NCI-H345 treated with DMSO at 0.1 percent for 48 hours (cell line): ENCODE results near the gene REPS2.
"Not testable (repeated sequence)": the region's sequence is repeated elsewhere in the genome, so short reads cannot be mapped to it uniquely, and the experiment has no call there.

Experiments
- DNase-seq: peaks from one replicate; lab custom pipeline; 2025; ENCODE audit not compliant: unreplicated experiment; lab: John Stamatoyannopoulos, UW

REPS2 gene

DNA sequence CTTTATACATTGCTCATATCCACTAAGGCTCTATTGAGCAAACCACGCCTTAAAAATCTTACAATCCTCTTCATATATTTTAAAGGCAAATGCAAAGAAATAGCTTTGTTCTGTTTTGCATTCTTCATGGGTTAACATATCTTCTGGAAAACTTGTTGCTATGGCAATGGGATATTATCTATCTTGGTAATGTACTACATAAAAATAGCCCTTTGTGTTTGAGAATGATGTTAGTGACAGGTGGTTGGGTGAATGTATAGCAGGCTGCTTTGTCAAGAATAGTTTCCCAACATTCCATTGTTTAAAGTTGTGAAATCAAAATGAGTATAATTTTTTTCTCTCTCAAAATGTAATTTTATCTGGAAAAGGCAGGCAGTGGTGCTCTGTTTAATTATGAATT is 16.8 kb downstream of the REPS2 start:
- DNase-seq: no peak

DNA sequence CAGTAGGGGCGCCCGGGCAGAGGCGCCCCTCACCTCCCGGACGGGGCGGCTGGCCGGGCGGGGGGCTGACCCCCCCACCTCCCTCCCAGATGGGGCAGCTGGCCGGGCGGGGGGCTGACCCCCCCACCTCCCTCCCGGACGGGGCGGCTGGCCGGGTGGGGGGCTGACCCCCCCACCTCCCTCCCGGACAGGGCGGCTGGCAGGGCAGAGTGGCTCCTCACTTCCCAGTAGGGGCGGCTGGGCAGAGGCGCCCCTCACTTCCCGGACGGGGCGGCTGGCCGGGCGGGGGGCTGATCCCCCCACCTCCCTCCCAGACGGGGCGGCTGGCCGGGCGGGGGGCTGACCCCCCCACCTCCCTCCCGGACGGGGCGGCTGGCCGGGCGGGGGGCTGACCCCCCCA is 18.5 kb downstream of the REPS2 start:
- not testable (repeated sequence) for DNase-seq

DNA sequence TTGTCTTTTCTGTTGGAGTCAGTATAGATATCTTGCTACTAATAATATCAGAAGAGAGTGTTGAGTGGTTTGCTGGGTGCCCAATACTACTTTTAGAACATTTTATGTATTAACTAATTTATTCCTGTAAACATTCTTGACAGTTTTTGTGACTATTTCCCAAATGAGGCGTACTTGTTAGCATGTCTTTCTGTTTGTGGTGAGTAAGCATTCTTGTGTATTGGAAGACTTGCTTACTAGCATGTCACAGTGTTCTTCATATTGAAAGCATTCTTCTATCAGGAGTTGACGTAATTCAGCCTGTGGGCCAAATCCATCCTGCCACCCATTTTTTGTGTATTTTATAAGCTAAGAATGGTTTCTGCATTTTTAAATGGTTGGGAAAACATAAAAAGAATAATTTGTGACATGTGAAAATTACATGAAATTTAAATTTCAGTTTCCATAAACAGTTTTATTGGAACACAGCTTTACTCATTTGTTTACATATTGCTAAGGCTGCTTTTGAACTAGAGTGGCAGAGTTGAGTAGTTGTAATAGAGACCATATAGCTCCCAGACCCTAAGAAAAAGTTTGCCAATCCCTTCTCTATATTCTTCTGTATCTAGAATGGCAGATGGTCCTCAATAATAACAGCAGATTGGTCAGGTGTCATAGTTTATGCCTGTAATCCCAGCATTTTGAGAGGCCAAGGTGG is 20.4 kb downstream of the REPS2 start:
- DNase-seq: no peak

DNA sequence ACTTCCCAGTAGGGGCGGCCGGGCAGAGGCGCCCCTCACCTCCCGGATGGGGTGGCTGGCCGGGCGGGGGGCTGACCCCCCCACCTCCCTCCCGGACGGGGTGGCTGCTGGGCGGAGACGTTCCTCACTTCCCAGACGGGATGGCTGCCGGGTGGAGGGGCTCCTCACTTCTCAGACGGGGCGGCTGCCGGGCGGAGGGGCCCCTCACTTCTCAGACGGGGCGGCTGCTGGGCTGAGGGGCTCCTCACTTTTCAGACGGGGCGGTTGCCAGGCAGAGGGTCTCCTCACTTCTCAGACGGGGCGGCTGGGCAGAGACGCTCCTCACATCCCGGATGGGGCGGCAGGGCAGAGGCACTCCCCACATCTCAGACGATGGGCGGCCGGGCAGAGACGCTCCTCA is 22.3 kb downstream of the REPS2 start:
- DNase-seq: not testable (repeated sequence)

DNA sequence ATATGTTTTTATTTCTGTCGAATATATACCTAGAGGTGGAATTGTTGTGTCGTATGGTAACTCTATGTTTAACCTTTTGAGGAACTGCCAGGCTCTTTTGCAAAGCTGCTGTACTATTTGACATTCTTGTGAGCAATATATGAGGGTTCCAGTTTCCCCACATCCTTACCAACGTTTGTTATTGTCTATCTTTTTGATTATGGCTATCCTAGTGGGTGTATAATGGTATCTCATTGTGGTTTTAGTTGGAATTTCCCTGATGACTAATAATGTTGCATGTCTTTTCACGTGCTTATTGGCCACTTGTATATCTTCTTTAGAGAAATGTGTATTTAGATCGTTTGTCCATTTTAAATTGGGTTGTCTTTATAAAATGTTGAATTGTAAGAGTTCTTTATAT is 24.5 kb downstream of the REPS2 start:
- DNase-seq: no peak

DNA sequence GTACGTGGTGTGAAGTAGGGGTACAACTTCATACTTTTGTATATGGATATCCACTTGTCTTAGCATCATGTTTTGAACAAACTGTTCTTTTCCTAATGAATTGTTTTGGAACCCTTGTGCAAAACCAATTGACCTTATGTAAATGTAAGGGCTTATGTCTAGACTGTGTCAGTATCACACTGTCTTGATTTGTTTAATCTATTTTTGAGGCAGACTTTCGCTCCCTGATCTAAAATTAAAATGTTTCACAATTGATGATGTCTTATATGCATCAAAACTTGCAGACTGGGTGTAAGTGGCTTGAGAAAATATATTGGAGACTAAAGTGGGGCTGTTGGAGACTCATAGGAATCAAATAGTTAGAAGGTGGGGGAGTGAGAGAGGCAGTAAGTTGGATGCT is 25.2 kb downstream of the REPS2 start:
- DNase-seq: no peak

DNA sequence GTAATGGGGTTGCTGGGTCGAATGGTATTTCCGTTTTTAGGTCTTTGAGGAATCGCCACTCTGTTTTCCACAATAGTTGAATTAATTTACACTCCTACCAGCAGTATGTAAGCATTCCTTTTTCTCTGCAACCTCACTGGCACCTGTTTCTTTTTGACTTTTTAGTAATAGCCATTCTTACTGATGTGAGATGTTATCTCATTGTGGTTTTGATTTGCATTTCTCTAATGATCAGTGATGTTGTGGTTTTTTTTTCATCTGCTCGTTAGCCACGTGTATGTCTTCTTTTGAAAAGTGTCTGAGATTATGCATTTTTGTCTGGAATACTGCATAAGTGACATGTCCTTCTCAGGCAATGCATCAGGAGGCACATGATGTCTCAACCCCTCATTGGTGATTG is 28.8 kb downstream of the REPS2 start:
- no peak for DNase-seq

DNA sequence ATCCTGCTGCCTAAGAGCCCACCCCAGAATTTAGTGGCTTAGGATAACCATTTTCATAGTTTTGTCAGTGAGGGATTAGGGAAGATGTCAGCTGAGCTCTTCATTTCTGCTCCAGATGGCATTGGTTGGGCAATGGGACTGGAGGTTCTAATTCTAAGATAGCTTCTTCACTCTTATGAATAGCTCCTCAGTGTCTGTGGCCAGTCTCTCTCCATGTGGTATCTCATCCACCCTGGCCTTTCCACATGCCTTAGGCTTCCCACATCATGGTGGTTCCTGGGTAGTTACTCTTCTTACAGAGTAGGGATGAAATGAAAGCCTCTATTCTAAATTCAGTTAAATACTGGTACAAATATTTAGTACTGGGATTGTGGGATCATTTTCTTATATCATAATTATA is 31.3 kb downstream of the REPS2 start:
- no peak for DNase-seq

DNA sequence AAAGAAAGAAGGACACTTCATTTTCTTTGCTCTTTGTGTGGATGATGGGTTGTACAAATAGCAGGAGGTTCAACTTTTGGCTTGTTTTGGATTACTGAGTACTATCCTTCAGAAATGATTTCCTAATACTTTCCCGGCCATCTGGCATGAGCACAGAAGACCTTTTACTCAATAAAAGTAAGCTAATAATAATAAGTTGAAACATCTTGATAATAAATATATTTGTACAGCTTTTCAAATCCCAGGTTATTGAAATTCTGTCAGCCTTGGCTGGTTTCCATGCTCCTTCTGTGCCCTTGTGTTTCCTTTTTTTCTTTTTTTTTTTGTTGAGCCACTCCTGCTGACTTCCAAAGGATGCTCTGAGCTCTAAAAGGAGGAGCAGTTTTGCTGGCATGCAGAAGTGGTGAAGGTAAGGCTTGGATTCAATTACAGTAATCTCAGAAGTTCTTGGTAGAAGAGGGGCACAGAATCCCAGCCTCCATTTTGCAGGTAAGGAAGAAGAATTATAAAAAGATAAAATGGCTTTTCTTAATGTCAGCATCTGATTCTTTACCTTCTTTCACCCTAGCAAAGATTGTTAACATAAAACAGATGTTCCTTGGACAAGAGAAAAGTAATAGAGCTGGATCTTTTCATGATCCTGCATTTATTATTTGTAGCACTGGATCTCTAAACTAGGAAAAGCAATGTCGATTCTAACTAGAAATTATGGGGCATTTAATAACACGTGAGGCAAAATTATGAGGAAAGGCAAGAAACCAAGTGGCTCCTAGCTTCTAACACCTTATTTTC is 31.9 kb downstream of the REPS2 start:
- DNase-seq: no peak

DNA sequence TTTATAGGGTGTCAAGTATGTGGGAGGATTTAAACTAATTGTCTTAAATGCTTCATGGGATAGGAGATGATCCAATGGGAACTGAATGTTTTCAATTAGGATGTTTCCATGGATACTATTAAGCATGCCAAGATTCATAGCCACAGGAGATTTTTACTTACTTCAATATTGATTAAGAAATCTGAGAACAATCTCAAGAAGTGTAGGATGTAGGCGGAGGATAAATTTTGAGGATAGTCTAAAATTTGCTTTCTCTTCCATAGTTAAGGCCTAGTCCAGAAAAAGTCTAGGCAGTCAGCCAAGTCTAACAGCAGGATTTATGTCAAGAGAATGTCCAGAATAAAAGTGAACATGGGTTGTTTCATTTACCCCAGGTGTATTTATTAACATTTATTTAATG is 32.8 kb downstream of the REPS2 start:
- no peak for DNase-seq

DNA sequence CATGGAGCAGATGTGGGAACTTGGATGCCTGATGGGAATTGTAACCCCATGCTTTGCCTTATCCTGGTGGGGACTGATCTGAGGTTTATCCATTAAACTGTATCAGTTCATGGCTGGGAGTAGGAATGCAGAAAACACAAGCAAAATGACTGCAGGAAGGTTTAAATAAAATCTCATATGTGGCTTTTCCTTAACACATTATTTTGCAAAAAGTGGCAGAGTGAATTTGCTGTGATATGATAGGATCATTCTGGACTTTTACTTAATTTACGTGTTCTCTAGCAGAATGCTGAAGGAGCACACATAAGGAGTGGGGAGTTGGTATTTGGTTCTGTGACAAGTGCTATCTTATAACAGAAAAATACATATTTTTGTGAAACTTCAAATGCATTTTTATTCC is 34.8 kb downstream of the REPS2 start:
- DNase-seq: no peak

DNA sequence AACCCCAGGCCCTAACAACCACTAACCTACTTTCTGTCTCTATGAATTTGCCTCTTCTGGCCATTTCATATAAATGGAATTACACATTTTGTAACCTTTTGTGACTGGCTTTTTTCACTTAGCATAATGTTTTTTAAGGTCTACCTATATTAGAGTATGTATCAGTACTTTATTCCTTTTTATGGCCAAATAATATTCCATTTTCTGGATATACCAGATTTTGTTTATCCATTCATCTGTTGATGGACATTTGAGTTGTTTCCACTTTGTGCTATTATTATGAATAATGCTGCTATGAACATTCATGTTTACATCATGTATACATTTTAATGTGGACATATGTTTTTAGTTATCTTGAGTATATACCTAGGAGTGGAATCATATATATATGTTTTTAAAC is 35.5 kb downstream of the REPS2 start:
- no peak for DNase-seq

DNA sequence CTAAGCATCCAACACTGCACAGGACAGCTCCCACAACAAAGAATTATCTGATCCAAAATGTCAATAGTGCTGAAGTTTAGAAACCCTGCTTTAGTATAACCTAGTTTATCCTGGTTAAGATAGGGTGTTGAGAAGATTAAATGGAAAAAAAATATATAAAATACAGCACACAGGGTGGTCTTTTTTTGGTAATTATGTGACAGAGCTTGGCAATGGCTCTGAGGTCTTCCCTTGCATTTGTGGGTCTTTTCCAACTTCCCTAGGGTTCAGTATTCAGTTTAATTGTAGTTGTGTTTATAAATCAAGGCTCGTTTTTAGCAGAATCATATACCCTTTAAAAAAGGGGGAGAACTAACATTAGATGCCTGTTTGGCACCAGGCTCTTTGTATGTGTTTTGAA is 36.6 kb downstream of the REPS2 start:
- no peak for DNase-seq

DNA sequence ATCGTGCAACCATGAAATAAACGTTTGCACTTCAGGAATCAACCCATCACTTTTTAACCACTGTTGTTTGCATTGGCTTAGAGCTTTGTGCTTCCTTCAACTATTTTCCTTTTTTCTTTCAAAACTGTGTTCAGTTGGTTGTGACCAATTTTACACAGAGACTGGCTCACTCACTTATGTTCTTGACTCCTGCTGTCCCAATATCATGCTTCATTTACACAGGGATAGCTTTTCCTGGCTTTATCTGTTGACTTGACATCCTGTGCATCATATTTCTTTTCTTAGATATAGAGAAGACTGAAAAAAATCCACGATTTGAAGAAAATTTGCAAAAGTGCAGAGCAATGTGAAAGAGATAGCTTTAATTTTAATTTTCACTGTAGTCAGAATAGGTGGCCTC is 38.8 kb downstream of the REPS2 start:
- DNase-seq: no peak

DNA sequence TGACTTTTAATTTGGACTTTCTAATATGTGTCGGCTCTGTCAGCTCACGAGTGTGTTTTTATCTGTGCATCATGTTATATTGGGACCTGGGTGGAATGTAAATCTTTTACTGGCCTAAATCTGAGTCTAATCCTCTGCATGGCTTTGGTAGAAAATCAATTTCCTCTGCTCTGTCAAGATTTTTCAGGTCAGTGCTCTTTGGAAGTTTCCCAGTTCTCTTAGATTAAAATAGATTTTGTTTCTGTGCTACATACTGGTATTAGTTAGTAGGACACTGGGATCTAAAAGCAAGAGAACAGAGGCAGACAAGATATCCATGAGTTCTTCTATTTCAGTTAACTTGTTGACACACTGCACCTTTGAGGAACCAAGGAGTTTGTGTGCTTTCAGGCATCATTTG is 39.7 kb downstream of the REPS2 start:
- no peak for DNase-seq

DNA sequence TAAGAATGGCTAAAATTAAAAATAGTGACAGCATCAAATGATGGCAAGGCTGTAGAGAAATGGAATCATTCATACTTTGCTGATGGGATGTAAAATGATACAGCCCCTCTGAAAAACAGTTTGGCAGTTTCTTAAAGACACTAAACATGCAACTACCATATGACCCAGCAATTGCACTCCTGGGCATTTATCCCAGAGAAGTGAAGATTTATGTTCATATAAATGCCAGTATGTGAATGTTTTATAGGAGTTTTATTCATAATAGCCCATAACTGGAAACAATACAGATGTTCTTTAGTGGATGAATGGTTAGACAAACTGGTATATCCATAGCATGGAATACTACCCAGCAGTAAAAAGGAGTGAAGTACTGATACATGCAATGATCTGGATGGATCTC is 43.3 kb downstream of the REPS2 start:
- no peak for DNase-seq

DNA sequence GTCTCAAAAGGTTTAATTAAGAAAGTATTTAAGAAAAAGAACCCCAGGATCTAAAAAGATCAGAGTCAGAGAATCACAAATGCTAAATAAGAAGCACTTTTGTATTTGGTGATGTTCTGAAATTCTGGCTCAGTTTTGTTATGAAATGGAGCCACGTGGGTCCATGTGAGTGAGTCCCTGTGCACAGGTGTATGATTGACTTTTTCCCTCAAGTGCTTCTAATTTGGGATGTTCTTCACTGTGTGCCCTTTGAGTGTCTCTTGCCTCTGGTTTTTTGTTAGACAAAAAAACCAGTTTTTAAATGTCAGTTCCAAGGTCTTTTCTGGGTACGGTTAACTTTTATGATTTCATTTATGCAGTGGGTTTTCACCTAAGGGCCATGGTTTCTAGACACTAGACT is 44.4 kb downstream of the REPS2 start:
- DNase-seq: no peak

DNA sequence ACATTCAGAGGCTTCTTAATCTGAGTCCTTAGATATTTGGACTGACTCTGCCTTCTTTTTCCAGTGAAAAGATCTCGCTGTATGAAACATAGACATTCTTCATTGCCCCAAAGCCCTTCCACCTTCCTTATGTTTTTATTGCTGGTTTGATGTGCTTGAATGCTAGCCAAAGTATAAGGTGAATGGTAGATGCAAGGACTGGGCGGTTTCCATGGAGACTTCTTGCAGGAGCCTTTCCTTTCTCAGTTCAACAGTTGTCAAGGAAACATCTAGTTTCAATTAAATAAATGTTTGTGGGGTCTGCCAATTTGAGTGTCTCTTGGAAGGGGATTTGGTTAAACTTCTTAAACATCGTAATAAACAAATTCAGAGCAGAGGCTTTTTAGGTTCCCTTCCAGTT is 46.0 kb downstream of the REPS2 start:
- no peak for DNase-seq

DNA sequence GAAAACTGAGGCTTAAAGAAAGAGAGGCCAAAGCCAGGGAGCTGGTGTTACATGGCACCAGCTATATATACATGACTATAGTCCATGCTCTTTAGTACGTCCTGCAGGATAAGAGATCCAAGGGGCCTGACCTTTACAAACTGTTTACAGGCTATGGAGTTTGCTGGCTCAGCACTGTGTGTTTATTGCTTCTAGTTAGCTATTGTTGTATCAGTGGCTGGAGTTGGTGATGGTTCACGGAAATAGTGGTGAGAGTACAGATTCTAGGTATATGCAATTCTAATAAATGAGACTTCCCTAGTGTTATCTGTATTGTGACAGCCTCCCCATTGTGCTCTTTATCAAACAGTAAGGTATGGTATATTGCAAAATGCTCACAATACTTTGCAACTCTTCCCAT is 46.5 kb downstream of the REPS2 start:
- no peak for DNase-seq

DNA sequence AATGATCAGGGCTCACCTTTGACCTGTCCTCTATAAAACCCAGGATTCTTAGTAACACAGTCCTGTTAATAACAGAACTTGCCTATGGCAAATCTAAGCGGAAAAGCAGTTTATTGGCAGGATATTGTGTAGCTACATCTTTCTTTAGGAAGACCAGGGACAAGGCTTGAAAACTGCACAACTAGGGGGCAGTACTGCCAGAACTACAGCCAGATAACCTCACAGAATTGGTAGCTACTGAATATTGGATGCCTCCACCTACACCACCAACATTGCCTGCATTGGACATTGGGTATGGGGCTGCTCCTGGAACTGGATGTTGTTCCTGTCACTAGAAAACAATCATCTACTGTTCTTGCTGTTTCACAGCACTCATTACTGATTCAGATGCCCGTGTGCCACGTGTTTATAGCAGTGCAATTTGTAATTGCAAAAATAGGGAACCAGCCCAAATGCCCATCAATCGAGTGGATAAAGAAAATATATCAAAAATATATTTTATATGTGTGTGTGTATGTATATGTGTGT is 47.4 kb downstream of the REPS2 start:
- DNase-seq: no peak

DNA sequence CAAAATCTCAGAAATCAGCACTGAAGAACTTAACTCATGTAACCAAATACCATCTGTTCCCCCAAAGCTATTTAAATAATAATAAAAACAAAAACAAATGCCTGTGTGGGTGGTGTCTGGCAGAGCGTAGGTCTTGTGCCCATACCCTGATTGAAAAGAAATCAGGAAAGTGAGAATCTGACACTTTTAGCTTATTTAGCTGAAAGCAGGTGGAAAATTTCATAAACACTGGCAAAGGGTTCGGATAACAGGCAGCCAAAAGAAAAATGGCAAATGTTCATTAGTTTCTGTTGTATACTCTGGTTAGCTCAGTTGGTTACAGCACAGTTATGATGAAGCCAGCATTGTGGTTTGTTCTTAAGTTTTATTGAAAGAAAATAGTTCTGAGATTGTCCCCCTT is 48.3 kb downstream of the REPS2 start:
- DNase-seq: no peak

DNA sequence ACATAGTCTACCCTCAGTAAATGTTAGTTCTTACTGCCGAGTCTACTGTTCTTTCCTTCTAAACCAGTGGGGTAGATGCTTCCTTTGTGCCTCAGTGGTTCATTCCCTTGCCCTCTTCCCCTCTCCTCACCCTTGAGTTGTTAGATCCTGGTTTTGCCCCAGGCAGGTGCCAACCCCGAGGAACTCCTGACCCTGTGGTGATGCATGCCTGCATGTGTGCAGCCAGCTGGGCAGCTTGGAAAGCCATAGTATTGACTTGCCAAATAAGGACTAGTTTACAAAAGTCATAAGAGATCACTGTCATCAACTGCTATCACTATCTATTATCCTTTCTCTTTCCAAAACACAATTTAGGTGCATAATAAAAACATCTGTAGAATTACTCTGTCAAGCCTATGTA is 50.9 kb downstream of the REPS2 start:
- no peak for DNase-seq

DNA sequence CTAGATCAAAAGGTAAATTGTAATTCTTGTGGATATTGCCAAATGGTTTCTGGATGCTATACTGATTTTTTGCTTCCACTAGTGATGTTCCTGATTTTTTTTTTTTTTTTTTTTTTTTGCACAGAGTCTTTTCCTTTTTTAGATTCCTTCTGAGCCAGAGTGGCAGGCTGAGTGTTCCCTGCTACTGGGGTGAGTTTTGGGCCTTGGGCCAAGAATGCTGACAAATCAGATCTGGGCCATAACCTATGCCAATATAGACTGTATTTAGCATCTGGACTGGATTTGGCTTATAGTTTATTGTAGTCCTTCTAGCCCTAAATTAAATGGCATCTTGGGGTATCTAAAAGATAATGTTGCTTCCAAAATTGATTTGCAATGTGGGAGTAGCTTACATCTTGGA is 52.8 kb downstream of the REPS2 start:
- DNase-seq: no peak
